ENCODE measurements around the gene NOXO1. TPM values are rescaled to one million over a fixed set of nuclear protein-coding genes. Genes with fewer than 3 reads are reported as not detected.

NOXO1 gene
- total RNA-seq, 6 experiments from 2014 or later = 0.28 to 0.46 (median 0.45) TPM; not detected in 3

- Mint-ChIP-seq H3K36me3 (ENCODE audit: low read depth) (no peaks in the 10 kb centered on the region), H3K27me3 (ENCODE audit: insufficient read depth) (peaks cover 6% of the 10 kb centered on the region; the same call in 1 of the 2 replicates), H3K4me1 (ENCODE audit: low read depth) (peaks cover 7% of the 10 kb centered on the region), H3K27ac (no peak overlapping the region), H3K4me3 (no peak overlapping the region), H3K9me3 (no peaks in the 10 kb centered on the region)
- no peak for TF ChIP-seq CTCF (IDR thresholded peaks at IDR 0.05)
- no peak for DNase-seq
Observed at GRCh38 chr16:1976951-1977874, 4.1 kb downstream of the NOXO1 start.

- Mint-ChIP-seq H3K36me3 (ENCODE audit: low read depth) (peaks cover 6% of the 10 kb centered on the region), H3K27ac (no peak overlapping the region), H3K27me3 (ENCODE audit: insufficient read depth) (peaks cover 3% of the 10 kb centered on the region), H3K9me3 (no peaks in the 10 kb centered on the region), H3K4me3 (no peak overlapping the region), H3K4me1 (ENCODE audit: low read depth) (peaks cover 13% of the 10 kb centered on the region)
- TF ChIP-seq CTCF (IDR thresholded peaks at IDR 0.05) = no peak
- no peak for DNase-seq
Observed at GRCh38 chr16:1976216-1976520, 5.1 kb downstream of the NOXO1 start.

GRCh38 chr16:1975432-1976215, 5.6 kb downstream of the NOXO1 start:
- H3K27ac Mint-ChIP-seq = no peak overlapping the region
- peaks cover 16% of the 10 kb centered on the region for H3K4me1 Mint-ChIP-seq (ENCODE audit: low read depth)
- peaks cover 7% of the 10 kb centered on the region for H3K36me3 Mint-ChIP-seq (ENCODE audit: low read depth)
- no peak for DNase-seq
- no peaks in the 10 kb centered on the region; the same call in 1 of the 2 replicates for H3K27me3 Mint-ChIP-seq (ENCODE audit: insufficient read depth)
- no peak for TF ChIP-seq CTCF (IDR thresholded peaks at IDR 0.05)
- no peak overlapping the region for H3K4me3 Mint-ChIP-seq
- H3K9me3 Mint-ChIP-seq = no peaks in the 10 kb centered on the region

- H3K9me3 Mint-ChIP-seq = no peaks in the 10 kb centered on the region
- H3K27me3 Mint-ChIP-seq (ENCODE audit: insufficient read depth) = no peaks in the 10 kb centered on the region; the same call in 1 of the 2 replicates
- peaks cover 16% of the 10 kb centered on the region for H3K4me1 Mint-ChIP-seq (ENCODE audit: low read depth)
- H3K27ac Mint-ChIP-seq = no peak overlapping the region
- no peak for TF ChIP-seq CTCF (IDR thresholded peaks at IDR 0.05)
- no peak overlapping the region for H3K4me3 Mint-ChIP-seq
- no peak for DNase-seq
- peaks cover 7% of the 10 kb centered on the region for H3K36me3 Mint-ChIP-seq (ENCODE audit: low read depth)
Observed at GRCh38 chr16:1974157-1975070, 6.9 kb downstream of the NOXO1 start.

Data from HFFc6 (cell line).